Measurements from ENCODE around the gene SLC44A1.

Gene SLC44A1

DNA sequence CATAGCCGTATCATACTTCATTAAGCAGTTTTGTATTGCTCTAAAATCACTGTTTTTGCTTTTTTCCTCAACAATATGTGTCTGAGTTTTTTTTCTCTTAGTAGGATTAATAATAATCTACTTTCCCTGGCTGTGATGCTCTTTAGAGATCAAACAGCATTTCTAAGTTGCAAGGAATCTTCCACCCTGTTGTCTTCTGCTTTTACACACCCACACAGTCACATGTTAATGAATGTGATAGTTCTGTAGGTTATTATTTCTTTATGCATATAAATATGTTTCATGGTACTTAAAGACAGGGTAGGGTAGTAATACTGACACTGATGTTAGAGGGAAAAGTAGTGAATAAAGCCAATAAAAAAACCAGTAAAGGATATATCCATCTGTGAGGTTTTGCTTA is 29.3 kb downstream of the SLC44A1 start:
- no peak for DNase-seq (ENCODE audit: low read depth in 2 of 2)

DNA sequence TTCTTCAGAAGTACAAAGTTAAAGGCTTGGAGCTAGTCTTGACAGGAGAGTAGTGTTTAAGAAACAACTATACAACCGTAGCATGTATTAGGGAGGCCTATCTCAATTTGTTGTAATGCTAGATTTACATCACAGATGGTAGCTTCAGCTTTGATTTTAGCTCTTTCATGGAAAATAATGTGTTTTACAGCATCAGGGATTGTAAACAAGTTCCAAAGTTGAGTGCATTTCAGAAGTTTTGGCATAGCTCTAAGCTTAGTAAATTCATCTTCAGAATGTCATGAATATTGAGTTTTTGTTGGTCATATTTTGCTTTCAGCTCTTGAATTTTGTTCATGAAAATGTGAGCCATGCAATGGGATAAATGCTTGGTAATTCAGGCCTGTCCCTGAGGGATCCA is 30.7 kb downstream of the SLC44A1 start:
- DNase-seq (ENCODE audit: low read depth in 2 of 2): no peak

DNA sequence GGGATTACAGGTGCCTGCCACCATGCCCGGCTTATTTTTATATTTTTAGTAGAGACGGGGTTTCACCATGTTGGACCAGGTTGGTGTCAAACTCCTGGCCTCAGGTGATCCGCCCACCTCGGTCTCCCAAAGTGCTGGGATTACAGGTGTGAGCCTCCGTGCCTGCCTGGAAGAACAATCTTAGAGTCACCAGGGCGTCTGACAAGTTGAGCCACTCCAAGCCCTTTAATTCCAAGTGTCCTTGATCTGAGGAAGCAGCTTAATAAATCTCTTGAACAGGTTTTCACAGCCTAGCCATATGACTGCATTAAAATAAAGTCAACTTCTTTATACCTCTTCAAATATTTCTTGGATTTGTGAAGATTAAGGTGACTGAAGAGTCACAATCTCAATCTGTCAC is 31.5 kb downstream of the SLC44A1 start:
- no peak for DNase-seq (ENCODE audit: low read depth in 2 of 2)

DNA sequence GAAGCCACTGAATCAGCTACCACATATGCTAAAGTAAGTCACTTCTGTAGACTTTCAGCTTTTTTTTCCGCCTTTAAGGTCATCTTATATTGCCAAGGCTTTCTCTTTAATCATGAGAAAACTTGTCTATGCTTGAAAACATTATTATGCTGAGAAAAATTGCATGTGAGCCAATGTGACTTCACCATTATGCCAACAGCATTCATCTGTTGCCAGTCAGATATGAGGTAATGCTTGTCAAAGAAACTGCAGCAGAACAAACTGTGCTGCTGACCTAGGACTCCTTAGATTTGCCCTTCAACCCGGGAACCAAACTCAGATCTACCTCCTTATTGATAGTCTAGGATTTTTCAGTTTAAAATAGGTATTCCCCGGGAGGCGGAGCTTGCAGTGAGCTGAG is 34.3 kb downstream of the SLC44A1 start:
- no peak for DNase-seq (ENCODE audit: low read depth in 2 of 2)

DNA sequence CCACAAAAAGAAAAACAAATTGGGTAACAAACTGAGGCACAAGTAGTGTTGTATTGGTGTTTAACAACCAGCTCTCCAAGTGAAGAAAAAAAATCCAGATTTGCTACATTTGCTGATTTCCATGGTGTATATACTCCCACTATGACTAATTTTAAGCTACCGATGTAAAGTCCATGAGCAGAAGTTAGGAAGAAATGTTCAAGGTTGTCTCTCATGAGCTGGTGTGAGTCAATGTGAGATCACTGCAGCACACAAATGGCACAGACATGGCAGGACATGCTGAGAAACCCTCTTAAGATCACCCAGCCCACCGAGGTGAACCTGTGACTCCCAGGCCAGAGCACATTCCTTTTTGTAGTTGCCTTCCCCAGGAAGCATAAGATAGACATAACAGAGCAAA is 36.2 kb downstream of the SLC44A1 start:
- no peak for DNase-seq (ENCODE audit: low read depth in 2 of 2)

DNA sequence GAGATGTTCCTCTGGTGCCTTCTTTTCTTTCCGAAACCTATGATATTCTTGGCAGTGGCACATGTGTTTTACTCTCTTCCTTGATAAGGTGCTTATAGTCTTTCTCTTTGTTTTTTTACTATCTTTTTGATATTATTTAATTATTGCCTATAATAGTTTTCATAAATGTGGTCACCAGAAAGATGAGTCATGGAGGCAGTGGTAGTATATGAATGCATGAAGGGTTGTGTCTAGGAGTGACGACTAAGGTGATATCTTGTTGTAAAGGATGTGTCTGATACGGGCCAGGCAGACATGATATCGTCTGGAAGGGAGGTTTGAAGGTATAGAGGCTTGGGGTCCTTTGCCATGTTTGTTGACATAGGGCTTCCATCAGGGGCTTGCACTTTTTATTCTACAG is 36.8 kb downstream of the SLC44A1 start:
- DNase-seq (ENCODE audit: low read depth in 2 of 2): no peak

DNA sequence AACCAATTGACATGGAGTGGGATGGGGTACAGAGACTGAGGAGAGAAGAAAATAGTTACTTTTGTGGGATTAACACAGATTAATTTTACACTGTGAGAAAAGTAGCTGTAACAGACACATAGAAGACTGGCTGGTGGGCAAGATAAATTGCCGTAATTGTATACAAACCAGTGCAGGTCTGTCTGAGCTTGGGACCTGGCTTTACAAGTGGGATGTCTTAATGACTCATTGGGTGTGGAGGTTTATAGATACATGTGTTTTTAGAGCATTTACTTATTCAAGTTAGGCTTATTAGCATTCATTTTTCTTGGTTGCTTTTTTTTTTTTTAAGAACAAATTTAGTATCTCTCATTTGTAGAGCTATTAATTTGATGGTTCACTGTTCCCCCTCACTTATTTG is 37.5 kb downstream of the SLC44A1 start:
- no peak for DNase-seq (ENCODE audit: low read depth in 2 of 2)

DNA sequence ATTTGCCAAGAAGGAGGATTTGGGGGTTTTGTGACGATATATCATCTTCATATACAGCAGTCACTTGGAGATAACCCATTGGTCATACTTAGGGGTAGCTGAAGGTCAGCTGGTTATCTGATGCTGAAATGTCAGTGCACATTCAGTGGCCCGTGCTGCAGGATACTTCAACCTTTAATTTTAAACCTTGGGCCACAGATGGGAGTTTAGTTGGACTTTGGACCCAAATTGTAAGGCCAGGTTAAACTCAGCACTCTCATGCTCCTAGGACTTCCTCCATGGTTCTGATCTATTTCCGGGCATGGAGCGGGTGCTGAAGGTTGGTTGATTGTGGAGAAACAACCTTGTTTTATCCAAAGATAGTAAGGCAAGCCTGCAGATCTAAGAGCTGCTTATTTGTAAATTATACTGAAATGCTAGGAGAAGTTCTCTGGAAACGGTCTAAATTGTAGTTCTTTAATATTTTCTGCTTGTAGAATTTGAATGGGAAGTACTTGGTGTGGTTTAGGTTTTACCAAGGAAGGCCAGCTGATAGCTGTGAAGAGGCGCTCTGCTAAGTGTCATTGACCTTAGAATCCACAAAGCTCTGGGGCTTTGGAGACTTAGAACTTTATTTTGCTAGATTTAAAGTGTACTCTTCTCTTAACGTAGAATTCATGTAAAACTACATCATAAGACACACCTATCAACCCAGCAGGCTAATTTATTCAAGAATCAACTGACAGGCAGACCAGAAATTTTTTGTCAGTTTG is 38.6 kb downstream of the SLC44A1 start:
- DNase-seq (ENCODE audit: low read depth in 2 of 2): no peak

DNA sequence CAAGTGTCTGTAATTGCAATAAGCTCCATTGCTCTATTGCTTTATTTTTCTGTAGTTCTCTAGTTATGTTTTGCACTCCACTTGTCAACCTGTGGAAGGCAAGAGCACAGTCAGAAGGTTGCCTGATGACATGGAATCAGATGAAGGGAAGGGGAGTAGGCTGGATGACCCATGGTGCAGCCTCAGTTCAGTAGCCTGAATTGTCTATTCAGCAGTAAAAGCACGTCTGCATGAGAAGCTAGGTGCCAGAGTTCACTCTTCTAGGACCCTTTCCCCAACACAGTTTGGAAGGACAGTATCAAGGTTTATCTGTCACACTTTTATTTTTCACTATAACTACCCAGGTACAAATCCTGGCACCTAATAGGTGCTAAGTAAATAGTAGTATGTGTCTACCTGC is 39.3 kb downstream of the SLC44A1 start:
- no peak for DNase-seq (ENCODE audit: low read depth in 2 of 2)

DNA sequence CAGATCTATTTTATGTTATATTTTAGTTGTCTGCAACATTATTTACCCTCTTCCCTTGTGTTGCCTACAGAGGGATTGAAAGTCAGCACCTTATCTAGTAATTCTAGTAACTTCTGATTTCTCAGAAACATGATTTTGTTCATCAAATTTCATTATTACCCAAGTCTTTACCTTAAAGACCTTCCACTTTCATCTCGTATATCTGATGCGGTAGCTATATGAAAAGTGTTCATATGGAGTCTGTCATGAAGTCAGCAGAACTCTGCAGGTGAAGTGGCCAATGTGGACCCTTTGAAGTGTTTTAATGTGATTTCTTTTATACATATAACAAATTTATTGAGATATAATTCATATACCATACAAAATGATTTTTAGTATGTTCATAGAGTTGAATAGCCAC is 40.0 kb downstream of the SLC44A1 start:
- DNase-seq (ENCODE audit: low read depth in 2 of 2): no peak

DNA sequence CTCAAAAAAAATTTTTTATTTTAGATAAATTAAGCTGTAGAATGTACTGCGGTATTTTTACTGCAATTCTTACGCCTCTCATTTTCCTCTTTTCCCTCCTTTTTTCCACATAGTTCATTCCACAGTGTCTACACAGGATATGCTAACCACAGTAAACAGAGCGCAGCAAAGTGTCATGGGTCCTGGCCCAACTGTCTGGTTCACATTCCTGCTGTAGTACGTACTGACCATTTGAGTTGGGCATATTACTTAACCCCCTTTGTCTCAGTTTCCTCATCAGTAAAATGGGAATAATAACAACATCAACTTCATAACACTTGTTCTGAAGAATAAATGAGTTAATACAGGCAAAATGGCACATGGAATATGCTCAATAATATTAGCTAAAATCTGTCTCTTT is 41.6 kb downstream of the SLC44A1 start:
- no peak for DNase-seq (ENCODE audit: low read depth in 2 of 2)

DNA sequence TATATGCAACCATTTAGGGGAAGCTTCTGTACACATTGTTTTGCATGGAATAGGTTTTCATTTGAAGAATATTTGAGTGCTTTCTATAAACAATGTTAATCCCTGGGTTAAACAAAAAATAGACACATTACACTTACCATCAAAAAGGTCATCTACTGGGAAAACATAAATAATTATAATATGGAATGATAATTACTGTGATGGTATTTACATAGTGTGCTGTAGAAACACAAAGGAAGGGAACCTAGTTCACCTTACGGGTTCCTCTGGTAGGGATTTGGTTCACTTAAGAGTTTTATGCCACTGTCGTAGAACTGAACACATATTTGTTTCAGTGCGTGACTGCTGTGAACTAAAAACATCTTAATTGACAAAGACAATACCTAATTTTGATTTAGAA is 44.9 kb downstream of the SLC44A1 start:
- no peak for DNase-seq (ENCODE audit: low read depth in 2 of 2)

DNA sequence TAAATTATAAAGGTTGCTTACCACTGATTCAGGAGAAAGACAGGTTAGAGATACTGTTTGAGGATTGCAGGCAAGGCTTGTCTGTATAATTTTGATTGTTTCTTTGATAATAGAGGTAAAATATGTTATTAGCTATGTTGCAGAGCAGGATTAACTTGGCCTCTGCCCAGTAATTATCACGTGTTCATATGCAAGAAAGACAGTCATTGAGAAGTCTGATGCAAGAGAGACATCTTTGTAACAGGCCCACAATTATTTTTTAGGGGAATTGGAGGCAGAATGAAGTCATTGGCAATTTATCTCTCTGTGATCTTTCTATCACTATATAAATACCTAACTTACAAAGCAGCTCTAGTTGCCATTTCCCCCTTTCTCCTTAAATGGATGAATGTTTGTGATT is 46.0 kb downstream of the SLC44A1 start:
- DNase-seq (ENCODE audit: low read depth in 2 of 2): no peak

DNA sequence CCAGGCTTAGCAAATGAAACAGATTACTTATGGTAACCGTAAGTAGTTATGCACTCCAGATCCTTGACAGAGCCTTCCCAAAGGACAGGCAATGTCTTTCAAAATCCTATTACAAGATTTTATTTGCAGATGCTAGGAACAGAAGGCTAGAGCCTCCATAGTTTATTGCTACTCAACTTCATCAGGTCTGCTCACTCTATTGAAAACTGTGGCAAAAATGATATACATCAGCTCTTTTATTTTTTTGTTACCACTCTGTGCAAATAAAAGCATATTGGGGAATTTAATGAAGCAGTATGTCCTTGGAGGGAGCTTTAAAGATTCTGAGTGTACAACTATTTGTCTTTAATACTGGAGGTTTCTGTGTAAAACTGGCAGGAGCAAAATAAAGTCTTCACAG is 46.5 kb downstream of the SLC44A1 start:
- no peak for DNase-seq (ENCODE audit: low read depth in 2 of 2)

DNA sequence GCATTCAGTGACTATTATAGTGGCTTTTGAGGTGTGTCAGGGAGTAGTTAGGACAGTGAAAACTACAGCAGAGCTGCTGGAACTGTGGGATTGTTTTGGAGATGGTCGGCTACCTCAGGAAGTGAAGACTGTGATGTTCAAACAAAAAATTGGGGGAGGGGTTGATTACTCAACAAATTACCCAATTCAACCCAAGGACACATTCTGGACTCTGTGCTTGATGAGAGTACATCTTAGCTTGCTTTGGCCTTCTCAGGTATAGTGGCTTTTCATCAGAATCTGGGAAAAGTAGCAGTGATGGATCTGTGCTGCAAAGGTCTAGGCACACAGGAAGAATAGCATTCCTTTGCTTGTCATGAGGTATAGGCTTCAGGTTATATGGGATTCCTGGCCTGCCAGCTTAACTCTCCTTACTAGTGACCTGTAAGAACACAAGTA is 47.0 kb downstream of the SLC44A1 start:
- DNase-seq (ENCODE audit: low read depth in 2 of 2): no peak

DNA sequence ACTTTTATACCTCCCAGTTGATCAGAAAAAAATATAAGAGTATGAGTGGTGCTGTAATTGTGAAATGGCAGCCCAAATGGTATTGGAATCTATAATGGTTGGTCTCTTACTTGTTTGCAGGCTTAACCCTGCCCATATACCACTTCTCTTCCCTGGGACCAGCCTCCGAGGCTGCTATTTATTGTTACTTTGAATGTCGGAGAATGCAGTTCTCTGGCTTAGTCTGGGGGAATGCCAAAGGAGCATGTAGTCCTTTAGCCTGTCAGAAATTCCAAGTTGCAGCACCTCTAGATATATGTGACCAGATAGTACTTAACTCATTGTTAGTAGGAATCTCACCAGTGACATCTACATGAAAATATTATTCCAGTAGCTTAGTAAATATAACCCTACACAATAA is 47.5 kb downstream of the SLC44A1 start:
- no peak for DNase-seq (ENCODE audit: low read depth in 2 of 2)

DNA sequence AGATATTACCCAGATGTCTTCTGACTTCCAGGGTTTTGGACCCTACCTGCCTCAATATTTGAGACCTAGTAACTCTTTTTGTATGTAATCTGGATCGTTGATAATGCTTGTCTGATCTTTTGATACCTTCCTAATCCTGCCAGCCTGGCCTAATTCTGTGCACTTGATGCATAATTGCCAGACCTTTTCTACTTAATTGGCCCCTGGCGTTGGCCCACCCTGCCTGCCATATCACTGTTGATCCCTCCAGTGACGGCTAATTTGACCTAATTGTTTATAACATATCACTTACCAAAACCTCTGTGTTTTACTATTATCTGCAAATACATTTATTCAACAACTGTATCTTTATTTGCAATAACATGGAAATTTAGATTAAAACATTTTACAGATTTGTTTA is 49.0 kb downstream of the SLC44A1 start:
- no peak for DNase-seq (ENCODE audit: low read depth in 2 of 2)

DNA sequence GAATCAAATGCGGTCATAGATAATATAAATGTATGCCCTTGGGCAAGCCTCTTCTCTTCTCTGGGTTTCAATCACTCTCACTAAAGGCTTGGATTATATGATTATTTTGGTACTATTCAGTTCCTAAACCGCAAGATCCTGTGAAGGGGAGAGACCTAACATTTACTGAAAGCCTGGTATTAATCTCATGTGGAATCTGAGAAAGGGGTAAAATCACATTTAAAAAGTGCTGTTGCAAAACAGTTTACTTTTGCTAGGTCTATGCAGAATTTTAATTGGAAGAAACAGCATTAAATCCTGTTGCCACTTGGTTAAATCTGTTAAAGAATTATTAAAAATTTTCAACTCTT is 50.7 kb downstream of the SLC44A1 start:
- DNase-seq (ENCODE audit: low read depth in 2 of 2): no peak

DNA sequence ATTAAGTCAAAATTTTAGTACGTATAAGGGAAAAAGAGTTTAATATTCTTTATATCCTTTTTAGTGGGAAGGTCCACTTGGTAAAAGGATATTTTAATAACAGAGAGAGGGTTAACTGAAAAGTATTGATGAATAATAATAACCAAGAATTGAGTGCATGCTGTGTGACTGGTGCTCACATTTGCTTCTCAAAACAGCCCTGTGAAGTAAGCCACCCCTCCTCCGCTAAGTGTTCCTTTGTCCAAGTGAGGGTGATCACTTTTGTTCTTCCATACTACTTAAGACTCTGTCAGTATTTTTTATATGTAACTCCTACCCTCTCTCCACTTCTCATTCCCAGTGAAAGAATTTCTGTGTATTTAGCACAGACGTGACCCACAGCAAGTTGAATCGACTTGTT is 51.5 kb downstream of the SLC44A1 start:
- DNase-seq (ENCODE audit: low read depth in 2 of 2): no peak

DNA sequence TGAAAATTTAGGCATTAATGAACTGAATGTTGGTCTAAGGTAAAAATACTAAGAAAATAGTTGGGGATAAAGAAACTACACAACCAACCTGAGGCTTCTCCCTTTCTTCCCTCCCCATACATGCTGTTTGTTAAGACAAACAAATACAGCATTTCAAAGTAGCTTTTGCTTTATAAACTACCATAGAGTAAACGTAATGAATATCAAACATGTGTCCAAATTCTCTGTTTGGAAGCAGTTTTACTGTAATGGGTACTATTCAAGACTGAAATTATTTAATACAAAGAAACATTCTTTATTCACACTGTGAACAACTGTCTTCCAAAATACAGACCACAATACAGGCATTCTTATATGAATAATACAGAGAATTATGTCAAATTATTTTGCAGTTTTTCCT is 52.0 kb downstream of the SLC44A1 start:
- DNase-seq (ENCODE audit: low read depth in 2 of 2): no peak

DNA sequence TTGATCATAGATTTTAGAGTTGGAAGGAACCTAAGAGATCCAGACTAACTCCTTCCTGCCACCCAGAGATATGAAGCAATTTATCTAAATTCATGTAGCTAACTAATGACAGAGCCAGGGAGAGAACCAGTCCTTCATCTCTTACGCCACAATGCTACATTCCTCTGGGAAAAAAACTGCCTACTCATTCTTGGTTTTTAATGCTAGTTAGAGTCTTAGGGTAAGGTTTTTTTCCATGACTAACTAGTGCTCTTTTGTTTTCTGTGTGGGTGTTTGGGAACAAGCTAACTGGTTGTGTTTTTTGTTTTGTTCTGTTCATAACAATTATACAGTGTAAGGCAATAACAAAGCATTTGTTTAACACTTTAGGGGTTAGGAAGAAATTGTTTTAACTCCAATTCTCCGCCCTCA is 52.4 kb downstream of the SLC44A1 start:
- no peak for DNase-seq (ENCODE audit: low read depth in 2 of 2)

DNA sequence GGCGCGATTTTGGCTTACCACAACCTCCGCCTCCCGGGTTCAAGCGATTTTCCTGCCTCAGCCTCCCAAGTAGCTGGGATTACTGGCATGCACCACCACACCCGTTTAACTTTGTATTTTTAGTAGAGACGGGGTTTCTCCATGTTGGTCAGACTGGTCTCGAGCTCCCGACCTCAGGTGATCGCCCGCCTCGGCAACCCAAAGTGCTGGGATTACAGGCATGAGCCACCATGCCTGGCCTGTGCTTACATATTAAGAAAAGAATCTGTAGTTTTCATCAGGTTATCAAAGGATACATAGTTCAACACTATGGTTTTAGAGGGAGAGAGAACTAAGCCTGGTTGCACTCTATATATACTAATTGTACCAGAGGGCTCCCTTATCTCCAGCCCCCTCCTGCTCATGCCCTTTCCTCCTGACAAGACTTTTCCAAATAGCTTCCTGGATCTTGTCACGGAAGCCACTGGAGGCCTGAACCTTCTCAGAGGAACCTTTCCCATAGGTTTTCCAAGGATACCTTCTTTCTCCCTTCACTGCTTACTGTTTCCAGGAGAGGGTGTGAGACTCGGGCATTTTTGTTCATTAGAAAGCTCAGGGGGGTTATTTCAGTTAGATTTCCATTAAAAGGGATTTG is 53.1 kb downstream of the SLC44A1 start:
- no peak for DNase-seq (ENCODE audit: low read depth in 2 of 2)

DNA sequence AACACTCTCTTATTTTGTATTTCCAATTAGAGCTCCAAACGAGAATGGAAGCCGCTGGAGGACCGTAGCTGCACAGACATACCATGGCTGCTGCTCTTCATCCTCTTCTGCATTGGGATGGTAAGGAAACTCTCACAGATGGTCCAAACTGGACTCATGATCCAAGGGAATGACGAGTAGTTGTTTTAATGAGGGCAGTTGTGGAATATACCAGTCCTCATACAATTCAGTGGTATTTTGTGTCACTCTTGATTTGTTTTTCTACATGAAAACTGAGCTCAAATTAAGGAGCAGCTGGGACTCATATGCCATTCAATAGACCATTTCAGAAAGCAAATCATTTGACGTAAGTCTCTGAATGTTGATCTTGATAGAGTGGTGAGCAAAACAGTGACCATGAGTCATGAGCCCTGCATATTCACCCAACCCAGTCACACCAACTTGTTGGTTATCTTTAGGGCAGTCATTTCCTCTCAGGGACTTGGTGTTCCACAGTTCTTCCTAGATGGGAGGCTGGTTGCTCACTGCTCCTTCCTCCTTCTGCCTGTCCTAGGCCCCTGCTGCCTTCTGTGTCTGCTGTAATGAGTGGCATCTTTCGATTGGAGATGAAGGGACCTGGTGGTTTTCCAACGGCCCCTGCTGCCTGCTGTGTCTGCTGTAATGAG is 54.9 kb downstream of the SLC44A1 start:
- no peak for DNase-seq (ENCODE audit: low read depth in 2 of 2)
